HFF-Myc (cell line): ENCODE data around the gene SMAD3.

Experiments used
- DNase-seq: peaks from one replicate; pipeline ENCODE4 v3.0.0-alpha.2; 2011; ENCODE audit warnings: low read depth; ENCODE audit errors: extremely low read depth
- H3K4me3 ChIP-seq: replicated peaks from 2 replicates; pipeline ENCODE4 v1.5.1; 2011; ENCODE audit warnings: low read depth, mild to moderate bottlenecking, control low read depth, low read length
- TF ChIP-seq, protein P1 (sequence below): IDR thresholded peaks from 2 replicates; pipeline ENCODE4 v1.5.1; 2012; ENCODE audit warnings: mild to moderate bottlenecking, low read depth, low read length, control low read depth; ENCODE audit errors: missing control alignments

Gene SMAD3

DNA sequence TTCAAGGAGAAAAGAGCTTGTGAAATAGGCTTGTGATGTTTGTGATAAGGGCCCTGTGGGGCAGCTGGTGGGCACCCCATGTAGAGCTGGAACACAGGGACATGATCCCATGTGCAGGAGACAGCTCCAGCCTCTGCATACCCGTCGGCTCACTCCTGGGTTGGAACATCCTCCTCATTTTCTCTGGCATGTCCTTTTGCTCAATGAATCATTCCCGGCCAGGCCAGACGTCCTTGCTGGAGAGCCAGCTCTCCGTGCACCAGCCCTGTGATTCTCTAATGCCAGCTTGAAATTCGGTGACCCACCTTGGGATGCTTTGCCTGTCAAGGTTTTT lies 77.3 kb downstream of the SMAD3 start:
- no peak overlapping the region for H3K4me3 ChIP-seq
- TF ChIP-seq, protein P1, sequence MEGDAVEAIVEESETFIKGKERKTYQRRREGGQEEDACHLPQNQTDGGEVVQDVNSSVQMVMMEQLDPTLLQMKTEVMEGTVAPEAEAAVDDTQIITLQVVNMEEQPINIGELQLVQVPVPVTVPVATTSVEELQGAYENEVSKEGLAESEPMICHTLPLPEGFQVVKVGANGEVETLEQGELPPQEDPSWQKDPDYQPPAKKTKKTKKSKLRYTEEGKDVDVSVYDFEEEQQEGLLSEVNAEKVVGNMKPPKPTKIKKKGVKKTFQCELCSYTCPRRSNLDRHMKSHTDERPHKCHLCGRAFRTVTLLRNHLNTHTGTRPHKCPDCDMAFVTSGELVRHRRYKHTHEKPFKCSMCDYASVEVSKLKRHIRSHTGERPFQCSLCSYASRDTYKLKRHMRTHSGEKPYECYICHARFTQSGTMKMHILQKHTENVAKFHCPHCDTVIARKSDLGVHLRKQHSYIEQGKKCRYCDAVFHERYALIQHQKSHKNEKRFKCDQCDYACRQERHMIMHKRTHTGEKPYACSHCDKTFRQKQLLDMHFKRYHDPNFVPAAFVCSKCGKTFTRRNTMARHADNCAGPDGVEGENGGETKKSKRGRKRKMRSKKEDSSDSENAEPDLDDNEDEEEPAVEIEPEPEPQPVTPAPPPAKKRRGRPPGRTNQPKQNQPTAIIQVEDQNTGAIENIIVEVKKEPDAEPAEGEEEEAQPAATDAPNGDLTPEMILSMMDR: no peak
- no peak for DNase-seq

DNA sequence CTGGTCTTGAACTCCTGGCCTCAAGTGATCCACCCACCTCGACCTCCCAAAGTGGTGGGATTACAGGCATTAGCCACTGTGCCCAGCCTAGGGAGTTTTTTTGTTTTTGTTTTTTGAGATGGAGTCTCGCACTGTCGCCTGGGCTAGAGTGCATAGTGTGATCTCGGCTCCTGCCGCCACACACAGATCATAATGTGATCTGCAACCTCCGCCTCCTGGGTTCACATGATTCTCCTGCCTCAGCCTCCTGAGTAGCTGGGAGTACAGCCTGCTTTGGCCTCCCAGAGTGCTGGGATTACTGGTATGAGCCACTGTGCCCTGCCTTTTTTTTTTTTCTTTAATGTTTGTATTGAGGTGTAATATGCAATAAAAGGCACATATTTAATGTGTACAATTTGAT lies 78.2 kb downstream of the SMAD3 start:
- DNase-seq: no peak
- TF ChIP-seq, protein P1: no peak
- no peak overlapping the region for H3K4me3 ChIP-seq

DNA sequence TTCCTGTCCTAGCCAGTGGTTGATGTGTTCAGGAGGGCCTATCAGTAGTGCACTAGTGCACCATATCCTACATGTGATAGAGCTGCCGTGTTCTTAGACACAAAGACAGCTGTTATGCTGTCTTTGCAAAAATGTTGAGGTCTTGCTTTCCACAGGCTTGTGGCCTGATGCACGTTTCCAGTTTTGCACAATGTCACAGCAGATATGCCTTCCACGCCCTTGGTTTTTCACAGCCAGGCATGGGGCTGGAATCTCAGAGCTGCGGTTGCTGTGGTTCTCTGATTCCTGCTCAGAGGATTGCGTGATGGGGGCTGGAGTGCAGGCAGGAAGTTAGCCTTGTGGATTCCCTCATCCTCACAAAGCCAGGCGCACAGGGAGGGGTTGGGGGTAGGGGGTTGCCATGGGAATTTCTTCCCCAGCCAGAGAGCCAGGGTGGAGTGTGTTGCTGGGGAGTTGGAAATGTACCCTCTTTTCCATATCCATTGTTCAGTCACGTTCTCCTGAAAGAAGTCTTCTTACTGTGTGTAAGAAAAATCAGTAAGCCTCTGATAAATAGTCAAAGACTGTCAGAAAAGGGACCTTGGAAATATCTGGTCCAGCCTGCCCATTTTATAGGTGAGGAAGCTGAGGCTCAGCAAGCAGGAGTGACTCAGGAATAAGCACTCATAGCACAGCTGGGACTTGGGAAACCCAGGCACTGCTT lies 79.4 kb downstream of the SMAD3 start:
- TF ChIP-seq, protein P1: no peak
- DNase-seq: no peak
- H3K4me3 ChIP-seq: no peak overlapping the region

DNA sequence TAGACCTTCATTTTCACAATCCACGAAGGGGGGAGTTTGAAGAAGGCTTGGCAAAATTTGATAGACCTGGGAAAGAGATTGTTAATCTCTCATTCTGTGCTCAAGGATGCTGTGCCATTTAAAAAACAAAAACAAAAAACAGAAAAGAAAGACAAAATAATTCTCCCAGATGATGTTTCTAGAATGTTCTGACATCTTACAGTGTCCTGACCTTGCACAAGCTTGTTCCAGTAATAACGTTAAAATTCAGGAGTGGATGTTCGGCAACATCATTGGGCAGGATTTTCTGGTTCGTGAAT lies 79.9 kb downstream of the SMAD3 start:
- no peak overlapping the region for H3K4me3 ChIP-seq
- no peak for DNase-seq
- TF ChIP-seq, protein P1: no peak

DNA sequence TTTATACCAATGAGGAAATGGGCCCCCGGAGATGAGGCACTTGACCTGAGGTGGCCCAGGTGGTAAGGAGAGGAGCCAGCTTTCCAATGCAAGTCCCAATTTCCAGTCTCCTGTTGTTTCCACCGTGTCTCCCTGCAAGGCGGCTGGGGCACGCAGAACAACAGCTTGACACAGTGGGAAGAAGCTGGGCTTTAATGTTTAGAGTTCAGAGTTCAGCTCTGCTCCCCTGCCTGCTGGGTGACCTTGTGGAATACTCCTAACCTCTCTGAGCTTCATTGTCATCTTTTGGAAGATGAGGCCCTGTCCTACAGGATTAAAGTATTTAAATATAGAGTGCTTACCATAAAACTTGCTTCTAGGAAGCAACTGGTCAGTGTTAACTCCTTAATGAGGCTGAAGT lies 80.3 kb downstream of the SMAD3 start:
- TF ChIP-seq, protein P1: no peak
- no peak overlapping the region for H3K4me3 ChIP-seq
- no peak for DNase-seq

DNA sequence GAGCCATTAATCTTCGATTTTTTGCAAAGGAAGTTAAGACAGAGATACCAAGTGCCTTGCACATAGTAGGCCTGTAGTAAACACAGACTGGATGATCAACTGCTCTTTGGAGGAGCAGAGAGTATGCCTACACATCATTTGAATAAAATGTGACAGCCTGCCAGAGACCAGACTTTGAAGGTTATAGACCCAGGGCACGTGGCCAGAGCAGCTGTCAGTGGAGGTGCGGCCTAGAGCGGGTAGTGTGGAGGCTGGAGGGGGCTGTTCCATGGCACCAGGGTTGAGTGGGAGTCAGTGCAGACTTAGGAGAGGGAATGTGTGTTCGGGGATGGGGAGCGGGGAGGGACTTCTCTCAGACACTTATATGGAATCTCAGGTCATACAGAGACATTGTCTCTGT lies 80.8 kb downstream of the SMAD3 start:
- TF ChIP-seq, protein P1: no peak
- H3K4me3 ChIP-seq: no peak overlapping the region
- no peak for DNase-seq

DNA sequence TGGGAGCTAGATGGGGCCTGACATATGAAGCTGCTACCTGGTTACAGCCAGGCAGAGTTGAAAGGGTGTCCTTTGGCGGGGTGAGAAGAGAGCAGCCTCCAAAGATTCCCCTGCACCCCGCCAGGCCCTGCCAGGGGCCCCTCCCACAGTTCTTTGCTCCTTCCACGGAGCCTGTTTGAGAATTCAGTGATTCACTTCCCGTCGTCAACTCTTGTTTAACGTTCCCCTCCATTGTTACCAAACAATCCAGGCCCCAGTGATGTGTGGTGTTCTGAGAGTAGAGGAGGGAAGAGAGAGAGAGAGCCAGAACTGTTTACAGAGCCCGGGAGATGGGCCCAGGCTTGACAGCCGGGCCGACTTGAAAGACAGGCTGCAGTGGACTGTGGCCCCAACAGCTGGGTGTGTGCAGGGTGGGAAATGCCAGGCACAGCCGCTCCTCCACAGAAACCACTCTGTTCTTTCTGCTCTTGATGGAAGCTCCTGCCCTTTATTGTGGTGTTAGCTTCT lies 81.5 kb downstream of the SMAD3 start:
- no peak for DNase-seq
- no peak overlapping the region for H3K4me3 ChIP-seq
- TF ChIP-seq, protein P1: no peak
